SK-N-MC (cell line): ENCODE results near the gene RTP3.

Experiments used
- EZH2 ChIP-seq: fragments of 200-600 bp; sonication (generic); IDR thresholded peaks from one replicate; pipeline ENCODE4 v1.6.1; 2017; ENCODE audit warnings: antibody characterized with exemption
- POLR2AphosphoS5 ChIP-seq: IDR thresholded peaks from 2 replicates; pipeline ENCODE4 v1.6.1; 2012; ENCODE audit warnings: mild to moderate bottlenecking, low read depth, low read length, borderline replicate concordance

DNA sequence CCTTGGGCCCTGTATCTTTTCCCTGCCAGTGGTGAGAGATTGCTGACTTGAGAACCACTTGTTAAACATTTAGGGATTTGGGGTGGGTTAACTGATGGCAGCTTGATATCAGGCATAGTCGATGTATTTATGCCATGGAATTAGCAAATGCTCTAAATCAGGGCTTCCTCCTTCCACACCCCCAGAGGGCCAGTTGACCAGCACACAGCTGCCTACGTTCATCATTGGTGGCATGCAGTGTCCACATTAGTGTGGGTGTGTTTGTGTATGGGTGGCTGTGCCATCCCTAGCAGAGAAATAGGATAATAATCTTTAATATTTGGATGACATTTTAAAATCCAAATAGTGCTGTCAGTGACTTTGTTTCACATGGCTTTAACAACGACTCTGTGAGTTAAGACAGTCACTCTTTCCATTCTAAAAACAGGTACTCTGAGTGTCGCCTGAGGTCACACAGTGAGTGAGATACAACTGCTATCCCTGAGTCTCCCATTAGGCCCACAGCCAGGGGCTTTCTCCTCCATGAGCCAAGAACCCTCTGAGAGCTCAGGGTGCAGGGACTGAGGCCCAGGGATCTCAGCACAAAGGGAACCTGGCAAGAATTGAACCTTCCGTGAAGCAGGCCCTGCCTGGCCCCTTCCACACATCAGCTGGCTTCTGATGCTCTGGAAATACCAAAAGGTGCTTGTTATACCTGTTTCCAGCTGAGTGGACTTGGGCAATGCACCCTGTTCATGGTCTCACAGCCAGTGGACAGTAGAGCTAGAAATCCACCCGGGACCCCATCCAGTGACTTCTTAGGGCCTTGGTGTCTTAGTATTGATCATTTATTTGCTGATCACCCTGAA lies 28.8 kb upstream of the RTP3 start:
- TF ChIP-seq POLR2AphosphoS5 (no peak), EZH2 (no peak)
